ENCODE results near the gene TFF2.

The TFF2 gene

DNA sequence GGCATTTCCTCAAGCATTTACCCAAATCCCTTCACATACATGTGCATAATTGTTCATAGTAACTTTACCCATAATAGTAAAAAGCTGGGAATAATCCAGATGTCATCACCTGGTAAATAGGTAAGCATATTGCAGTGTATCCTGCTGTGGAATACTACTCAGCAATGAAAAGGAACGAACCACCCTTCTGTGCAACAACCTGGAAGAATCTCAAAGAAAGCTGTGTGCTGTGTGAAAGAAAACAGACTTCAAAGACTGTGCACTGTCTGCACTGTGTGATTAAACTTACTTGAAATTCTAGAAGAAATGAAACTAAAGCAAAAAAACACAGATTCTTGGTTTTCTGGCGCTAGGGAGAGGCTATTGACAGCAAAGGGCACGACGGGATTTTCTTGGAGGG is 13.5 kb downstream of the TFF2 start:
- no peak for TF ChIP-seq EP300 (IDR thresholded peaks at IDR 0.05; ENCODE audit: borderline replicate concordance)
- TF ChIP-seq EGR1 (IDR thresholded peaks at IDR 0.05): no peak
- TF ChIP-seq FOXM1 (IDR thresholded peaks at IDR 0.05; ENCODE audit: borderline replicate concordance, low read depth): no peak
- TF ChIP-seq NFIC (IDR thresholded peaks at IDR 0.05): no peak
- no peak for TF ChIP-seq TCF12 (IDR thresholded peaks at IDR 0.05; ENCODE audit: low read depth)
- TF ChIP-seq, protein P1, sequence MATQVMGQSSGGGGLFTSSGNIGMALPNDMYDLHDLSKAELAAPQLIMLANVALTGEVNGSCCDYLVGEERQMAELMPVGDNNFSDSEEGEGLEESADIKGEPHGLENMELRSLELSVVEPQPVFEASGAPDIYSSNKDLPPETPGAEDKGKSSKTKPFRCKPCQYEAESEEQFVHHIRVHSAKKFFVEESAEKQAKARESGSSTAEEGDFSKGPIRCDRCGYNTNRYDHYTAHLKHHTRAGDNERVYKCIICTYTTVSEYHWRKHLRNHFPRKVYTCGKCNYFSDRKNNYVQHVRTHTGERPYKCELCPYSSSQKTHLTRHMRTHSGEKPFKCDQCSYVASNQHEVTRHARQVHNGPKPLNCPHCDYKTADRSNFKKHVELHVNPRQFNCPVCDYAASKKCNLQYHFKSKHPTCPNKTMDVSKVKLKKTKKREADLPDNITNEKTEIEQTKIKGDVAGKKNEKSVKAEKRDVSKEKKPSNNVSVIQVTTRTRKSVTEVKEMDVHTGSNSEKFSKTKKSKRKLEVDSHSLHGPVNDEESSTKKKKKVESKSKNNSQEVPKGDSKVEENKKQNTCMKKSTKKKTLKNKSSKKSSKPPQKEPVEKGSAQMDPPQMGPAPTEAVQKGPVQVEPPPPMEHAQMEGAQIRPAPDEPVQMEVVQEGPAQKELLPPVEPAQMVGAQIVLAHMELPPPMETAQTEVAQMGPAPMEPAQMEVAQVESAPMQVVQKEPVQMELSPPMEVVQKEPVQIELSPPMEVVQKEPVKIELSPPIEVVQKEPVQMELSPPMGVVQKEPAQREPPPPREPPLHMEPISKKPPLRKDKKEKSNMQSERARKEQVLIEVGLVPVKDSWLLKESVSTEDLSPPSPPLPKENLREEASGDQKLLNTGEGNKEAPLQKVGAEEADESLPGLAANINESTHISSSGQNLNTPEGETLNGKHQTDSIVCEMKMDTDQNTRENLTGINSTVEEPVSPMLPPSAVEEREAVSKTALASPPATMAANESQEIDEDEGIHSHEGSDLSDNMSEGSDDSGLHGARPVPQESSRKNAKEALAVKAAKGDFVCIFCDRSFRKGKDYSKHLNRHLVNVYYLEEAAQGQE (IDR thresholded peaks at IDR 0.05; ENCODE audit: low read depth): no peak
- no peak for TF ChIP-seq TAF1 (IDR thresholded peaks at IDR 0.05; ENCODE audit: low read depth)
- TF ChIP-seq MAX (IDR thresholded peaks at IDR 0.05): no peak
- no peak for TF ChIP-seq USF1 (IDR thresholded peaks at IDR 0.05)
- no peak for TF ChIP-seq TEAD4 (IDR thresholded peaks at IDR 0.05)
- TF ChIP-seq CEBPB (IDR thresholded peaks at IDR 0.05): no peak
- TF ChIP-seq CREB1 (IDR thresholded peaks at IDR 0.05; ENCODE audit: low read depth): no peak
- no peak for TF ChIP-seq RAD21 (IDR thresholded peaks at IDR 0.05; ENCODE audit: low read depth)
- TF ChIP-seq ZBTB7A (IDR thresholded peaks at IDR 0.05; ENCODE audit: low read depth): no peak

DNA sequence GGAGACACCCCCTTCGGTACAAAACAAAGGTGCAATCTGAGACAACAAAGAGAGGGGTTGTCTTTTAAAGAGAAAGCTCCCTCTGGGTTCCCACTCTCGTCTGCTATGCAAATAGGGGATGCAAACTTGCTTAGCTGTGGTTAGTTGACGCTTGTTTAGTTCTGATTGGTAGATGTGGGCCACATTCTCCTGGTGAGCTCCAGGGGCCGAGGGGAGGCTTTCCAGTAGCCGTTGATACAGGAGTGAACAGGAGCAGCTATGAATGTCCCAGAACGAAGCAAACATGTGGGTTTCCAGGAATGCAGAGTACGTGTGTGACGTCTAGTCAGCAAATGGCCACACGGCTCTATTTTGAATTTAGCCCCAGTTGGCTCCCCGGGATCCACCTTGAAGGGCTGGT is 14.7 kb downstream of the TFF2 start:
- no peak for TF ChIP-seq CREB1 (IDR thresholded peaks at IDR 0.05; ENCODE audit: low read depth)
- TF ChIP-seq, protein P1 (IDR thresholded peaks at IDR 0.05; ENCODE audit: low read depth): no peak
- TF ChIP-seq FOXM1 (IDR thresholded peaks at IDR 0.05; ENCODE audit: borderline replicate concordance, low read depth): no peak
- no peak for TF ChIP-seq EP300 (IDR thresholded peaks at IDR 0.05; ENCODE audit: borderline replicate concordance)
- no peak for TF ChIP-seq MAX (IDR thresholded peaks at IDR 0.05)
- TF ChIP-seq TAF1 (IDR thresholded peaks at IDR 0.05; ENCODE audit: low read depth): no peak
- no peak for TF ChIP-seq TCF12 (IDR thresholded peaks at IDR 0.05; ENCODE audit: low read depth)
- TF ChIP-seq CEBPB (IDR thresholded peaks at IDR 0.05): no peak
- no peak for TF ChIP-seq EGR1 (IDR thresholded peaks at IDR 0.05)
- no peak for TF ChIP-seq USF1 (IDR thresholded peaks at IDR 0.05)
- TF ChIP-seq NFIC (IDR thresholded peaks at IDR 0.05): no peak
- TF ChIP-seq RAD21 (IDR thresholded peaks at IDR 0.05; ENCODE audit: low read depth): no peak
- TF ChIP-seq TEAD4 (IDR thresholded peaks at IDR 0.05): no peak
- no peak for TF ChIP-seq YY1 (IDR thresholded peaks at IDR 0.05; ENCODE audit: low read depth)
- TF ChIP-seq ZBTB7A (IDR thresholded peaks at IDR 0.05; ENCODE audit: low read depth): no peak

DNA sequence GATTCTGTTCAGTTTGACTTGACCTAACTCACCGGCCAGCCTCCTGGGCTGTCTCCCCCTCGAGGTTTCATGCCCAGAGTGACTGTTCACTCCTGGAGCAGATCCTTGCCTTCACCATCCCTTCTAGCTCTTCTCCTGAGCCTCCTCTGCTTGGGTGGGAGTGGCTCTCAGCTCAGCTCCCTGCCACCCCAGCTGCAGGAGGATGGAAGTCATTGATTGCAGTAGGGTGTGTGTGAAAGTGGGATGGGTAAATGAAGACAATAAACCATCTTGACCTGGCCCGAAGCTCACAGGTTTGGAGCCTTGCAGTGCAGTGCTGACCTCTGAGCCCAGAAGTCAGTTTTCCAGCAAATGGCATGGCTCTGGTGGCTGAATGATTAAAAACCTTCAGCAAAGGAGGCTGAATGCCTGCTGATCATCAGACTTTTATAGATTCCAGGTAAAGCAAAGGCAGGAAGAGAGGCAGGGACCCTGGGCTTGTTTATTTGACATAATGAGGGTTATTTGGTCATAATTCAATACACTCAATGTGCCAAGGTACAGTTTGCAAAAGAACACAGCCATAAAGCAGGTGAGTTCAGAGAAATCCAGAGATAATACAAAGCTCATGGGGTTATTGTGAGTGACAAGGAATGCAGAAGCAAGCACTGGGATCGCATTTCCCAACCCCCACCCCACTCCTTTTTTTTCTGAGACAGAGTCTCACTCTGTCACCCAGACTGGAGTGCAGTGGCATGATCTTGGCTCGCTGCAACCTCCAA is 18.1 kb downstream of the TFF2 start:
- TF ChIP-seq TEAD4 (IDR thresholded peaks at IDR 0.05): no peak
- no peak for TF ChIP-seq TAF1 (IDR thresholded peaks at IDR 0.05; ENCODE audit: low read depth)
- TF ChIP-seq NFIC (IDR thresholded peaks at IDR 0.05): no peak
- TF ChIP-seq FOXM1 (IDR thresholded peaks at IDR 0.05; ENCODE audit: borderline replicate concordance, low read depth): no peak

DNA sequence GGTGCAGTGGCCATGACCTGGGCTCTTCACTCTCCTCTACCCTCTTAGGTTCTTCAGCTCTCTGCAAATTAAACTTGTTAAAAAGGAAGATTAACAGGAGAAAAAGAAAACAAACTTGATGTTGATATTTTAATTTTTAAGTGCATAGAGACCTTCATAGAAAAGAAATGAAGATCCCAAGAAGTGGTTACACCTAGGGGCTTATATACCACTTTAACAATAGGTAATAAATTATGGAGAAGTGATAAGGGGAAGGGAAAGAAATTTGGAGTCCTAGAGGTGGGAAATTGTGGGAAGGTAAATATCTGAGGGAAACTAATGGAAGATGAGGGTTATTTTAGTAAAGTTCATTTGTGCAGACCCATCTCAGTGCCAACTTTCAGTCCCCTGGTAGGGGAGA is 19.1 kb downstream of the TFF2 start:
- TF ChIP-seq NFIC (IDR thresholded peaks at IDR 0.05): no peak
- no peak for TF ChIP-seq MAX (IDR thresholded peaks at IDR 0.05)
- no peak for TF ChIP-seq TCF12 (IDR thresholded peaks at IDR 0.05; ENCODE audit: low read depth)
- TF ChIP-seq TEAD4 (IDR thresholded peaks at IDR 0.05): no peak
- no peak for TF ChIP-seq FOXM1 (IDR thresholded peaks at IDR 0.05; ENCODE audit: borderline replicate concordance, low read depth)
- no peak for TF ChIP-seq ZBTB7A (IDR thresholded peaks at IDR 0.05; ENCODE audit: low read depth)
- TF ChIP-seq, protein P1 (IDR thresholded peaks at IDR 0.05; ENCODE audit: low read depth): no peak
- TF ChIP-seq USF1 (IDR thresholded peaks at IDR 0.05): no peak
- no peak for TF ChIP-seq EGR1 (IDR thresholded peaks at IDR 0.05)
- TF ChIP-seq EP300 (IDR thresholded peaks at IDR 0.05; ENCODE audit: borderline replicate concordance): no peak
- TF ChIP-seq CEBPB (IDR thresholded peaks at IDR 0.05): no peak
- TF ChIP-seq YY1 (IDR thresholded peaks at IDR 0.05; ENCODE audit: low read depth): no peak
- no peak for TF ChIP-seq TAF1 (IDR thresholded peaks at IDR 0.05; ENCODE audit: low read depth)
- no peak for TF ChIP-seq RAD21 (IDR thresholded peaks at IDR 0.05; ENCODE audit: low read depth)
- no peak for TF ChIP-seq CREB1 (IDR thresholded peaks at IDR 0.05; ENCODE audit: low read depth)

Measured in Ishikawa (cell line).